GM21381 (cell line): ENCODE results near the gene FBXO31.

ENCODE experiments used
- ATAC-seq: cut with Tn5 transposase; IDR thresholded peaks from one replicate; pipeline ENCODE4 v1.9.1; 2021; ENCODE audit warnings: mild to moderate bottlenecking, moderate library complexity; ENCODE audit not compliant: unreplicated experiment

Gene FBXO31

DNA sequence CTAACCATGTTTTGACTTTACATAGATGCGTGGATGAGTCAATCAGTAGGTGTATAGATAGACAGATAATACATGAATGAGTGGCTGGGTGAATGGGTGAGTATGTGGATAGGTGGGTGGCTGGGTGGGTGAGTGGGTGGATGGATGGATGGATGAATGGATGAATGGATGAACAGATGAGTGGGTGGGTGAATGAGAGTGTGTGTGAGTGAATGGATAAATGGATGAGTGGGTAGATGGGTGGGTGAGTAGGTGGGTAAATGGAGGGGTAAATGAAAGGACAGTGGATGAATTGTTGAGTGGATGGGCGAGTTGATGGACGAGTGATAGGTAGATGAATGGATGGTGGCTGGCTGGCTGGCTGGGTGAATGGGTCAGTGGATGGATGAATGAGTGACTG, 89.6 kb downstream of the FBXO31 start:
- ATAC-seq: no peak

DNA sequence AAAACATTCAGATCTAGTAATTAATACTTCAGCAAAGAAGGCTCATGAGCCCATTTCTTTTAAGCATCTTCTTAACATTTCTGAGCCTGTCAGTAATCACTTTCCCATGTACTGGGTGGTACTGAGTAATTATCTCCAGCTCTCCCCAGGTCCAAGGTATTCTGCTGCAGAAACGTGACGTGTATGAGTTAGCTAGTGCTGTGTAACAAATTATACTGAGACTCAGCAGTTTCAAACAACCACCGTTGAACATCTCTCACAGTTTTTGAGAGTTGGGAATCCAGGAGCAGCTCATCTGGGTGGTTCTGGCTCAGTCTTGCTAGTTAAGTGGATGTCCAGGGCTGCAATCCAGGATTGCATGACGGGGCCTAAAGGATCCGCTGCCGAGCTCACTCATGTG, 91.6 kb downstream of the FBXO31 start:
- ATAC-seq: no peak

DNA sequence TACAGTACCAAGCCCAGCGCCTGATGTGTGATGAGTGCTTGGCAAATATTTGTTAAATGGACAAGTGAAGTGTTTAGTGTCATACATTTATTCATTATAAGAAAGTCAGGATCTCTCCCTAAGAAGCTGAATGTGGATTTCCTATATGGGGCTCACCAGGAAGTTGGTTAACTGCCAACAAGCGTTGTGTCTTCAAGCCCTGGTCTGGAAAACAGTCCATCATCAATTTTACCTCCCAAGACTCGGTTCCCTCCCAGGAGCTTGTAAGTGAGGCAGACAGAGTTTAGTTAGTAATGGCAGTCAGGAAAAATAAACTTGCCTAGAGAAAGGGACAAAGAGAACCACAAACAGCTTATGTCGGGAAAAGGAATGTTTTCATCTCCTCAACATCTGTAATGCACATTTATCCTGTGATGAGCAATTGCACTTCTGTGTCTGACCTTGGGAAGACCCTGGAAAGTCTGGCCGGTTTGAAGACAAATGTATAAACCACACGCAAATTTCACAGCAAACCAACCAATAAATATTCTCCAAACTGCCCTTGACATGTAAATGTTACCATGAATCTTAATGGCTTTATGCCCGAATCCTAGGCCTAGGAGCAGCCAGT, 94.7 kb downstream of the FBXO31 start:
- no peak for ATAC-seq

DNA sequence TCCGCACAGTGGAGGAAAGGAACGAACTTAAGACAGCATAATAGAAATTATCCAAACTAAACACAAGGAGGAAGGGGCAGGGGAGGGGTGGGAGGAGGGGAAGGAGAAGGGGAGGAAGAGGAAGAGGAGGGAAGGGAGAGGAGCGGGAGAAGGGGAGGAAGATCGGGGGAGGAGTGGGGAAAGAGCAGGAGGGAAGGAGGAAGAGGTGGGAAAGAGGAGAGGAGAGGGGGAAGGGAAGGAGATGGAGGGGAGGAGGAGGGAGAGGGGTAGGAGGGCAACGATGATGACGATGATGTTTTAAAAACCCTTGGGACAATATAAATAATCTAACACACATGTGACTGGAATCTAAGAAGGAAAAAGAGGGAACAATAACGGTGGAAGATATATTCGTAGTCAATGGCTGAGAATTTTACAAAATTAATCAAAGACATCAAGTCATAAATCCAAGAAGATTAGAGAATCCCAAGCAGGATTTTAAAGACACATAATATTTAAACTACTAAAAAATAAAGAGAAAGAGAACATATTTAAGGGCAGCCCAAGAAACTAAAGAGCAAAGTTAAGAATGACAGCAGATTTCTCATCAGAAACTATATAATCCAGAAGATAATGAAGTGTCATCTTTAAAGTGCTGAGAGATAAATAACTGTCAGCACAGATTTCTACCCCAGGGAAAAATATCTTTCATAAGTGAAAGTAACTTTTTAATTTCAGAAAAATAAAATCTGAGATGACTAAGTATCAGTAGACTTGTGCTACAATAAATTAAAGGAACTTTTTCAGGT, 96.5 kb downstream of the FBXO31 start:
- no peak for ATAC-seq

DNA sequence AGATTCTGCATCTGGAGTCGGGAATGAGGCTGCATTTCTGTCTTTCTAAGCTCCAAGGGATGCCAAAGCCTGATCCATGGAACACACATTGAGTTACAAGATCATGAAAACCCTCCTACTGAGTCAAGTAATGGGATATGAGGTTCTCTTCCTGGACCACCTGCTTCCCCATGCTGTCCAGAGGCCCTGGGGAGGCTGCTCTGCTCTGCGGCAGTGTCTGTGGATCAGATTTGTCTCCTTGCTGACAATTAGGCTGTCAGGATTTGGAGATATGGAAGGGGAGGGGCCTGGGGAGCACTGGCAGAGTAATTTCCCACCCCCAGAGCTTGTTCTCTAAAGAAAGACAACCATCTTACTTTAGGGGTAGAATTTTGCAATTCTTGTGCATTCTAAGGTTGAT, 99.4 kb downstream of the FBXO31 start:
- ATAC-seq: no peak

DNA sequence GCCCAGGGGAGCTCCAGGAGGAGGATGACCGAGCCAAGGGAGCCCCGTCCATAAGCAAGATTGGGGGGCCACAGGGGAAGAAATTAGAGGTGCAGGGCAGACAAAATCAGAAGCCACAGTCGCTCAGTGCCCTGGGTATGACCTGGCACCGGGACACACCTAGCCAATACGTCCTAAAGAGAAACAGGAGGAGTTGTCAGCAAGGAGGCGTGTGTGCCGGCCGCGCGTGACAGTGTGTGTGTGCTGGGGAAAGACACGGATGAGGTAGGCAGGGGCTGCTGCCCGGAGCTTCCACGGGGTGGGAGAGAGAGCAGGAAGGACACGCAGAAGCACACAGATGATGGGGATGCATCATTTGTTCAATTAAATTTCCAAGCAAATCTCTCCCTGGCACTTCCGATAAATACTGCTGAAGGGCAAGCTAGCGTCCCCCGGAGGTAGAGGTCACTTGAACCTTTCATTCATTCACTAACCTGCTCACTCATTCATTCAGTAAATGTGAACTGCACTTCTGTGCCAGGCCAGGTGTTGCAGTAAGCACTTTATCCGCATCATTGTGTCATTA, 104.4 kb downstream of the FBXO31 start:
- no peak for ATAC-seq

DNA sequence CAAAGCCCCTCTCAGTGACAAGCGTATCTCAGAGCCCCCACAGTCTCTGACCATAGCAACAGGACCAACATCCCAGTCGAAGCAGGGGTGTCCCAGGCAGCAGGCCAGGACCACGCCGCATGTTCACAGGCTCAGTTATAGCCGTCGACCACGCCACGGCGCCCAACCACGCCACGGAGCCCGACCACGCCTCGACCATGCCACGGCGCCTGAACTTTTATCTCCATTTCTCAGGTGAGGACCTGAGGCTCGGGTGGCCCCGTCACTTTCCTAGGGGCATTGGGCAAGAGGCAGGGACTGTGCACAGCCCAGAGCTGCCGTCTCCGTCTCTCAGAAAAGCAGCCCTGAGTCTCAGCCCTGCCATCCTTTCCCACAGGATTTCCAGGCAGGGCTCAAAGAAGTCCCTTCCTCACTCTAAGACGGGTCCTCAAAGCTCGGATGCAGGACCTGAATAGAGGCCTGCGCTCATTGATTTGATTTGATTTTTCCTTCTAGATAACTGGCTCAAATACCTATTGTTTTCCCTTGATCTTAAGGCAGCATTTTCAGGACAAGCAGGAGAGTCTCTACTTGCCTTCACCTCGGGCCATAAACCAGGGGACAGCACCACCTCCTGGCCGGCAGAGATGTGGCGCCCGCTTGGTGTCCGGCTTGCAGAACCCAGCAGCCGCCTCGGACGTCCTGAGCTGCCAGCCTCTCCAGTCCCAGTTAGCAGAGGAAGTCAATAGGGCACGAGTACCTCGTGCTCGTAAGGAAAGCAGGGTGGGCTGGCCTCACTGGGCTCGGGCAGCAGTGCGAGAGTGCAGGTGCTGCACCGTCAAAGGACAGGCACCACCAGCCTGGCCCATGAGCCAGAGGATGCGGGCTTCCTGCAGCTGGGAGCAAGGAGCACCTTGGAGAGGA, 105.1 kb downstream of the FBXO31 start:
- ATAC-seq: no peak
